CD4-positive, alpha-beta T cell (primary cell): Measurements from ENCODE around the gene DOK3. TPM values are rescaled to one million over a fixed set of nuclear protein-coding genes. Genes with fewer than 3 reads are reported as not detected.

Experiments used
- ATAC-seq: fragments of 200-7000 bp; cut with Tn5 transposase; one replicate; pipeline ENCODE4 v1.10.0; 2022; ENCODE audit warnings: mild to moderate bottlenecking; ENCODE audit not compliant: poor library complexity
- CTCF ChIA-PET: fragments of 350-600 bp; sonication (Branson Sonifier 250); formaldehyde crosslinking; loops from one replicate; lab custom pipeline; 2021; ENCODE audit warnings: antibody characterized with exemption, inconsistent platforms; lab: Charles Lee
- POLR2A ChIA-PET: fragments of 350-600 bp; sonication (Branson Sonifier 250); formaldehyde crosslinking; loops from one replicate; lab custom pipeline; 2021; ENCODE audit warnings: antibody characterized with exemption, inconsistent platforms; lab: Charles Lee
- DNase-seq, 14 experiments: peaks; one replicate each; pipeline ENCODE4 v3.0.0-alpha.2; 2013 to 2020; ENCODE audit warnings: mixed read lengths in 2 of 14
- H3K27ac ChIP-seq, 2 donors: one replicate each; pipeline versions ENCODE4 v1.5.1 to v1.7.0; 2013; ENCODE audit warnings: low read length in 2 of 2, low read depth in 1 of 2, mild to moderate bottlenecking in 1 of 2
- H3K27me3 ChIP-seq, 2 experiments: 1 replicate in 1 of 2; 2 replicates in 1 of 2; pipeline versions ENCODE4 v1.6.1 to v1.7.0; 2013; ENCODE audit warnings: low read length in 2 of 2, control low read depth in 1 of 2, mild to moderate bottlenecking in 1 of 2, moderate library complexity in 1 of 2; ENCODE audit not compliant: insufficient read depth in 2 of 2, control insufficient read depth in 1 of 2
- H3K36me3 ChIP-seq: one replicate; pipeline ENCODE4 v1.6.1; 2013; ENCODE audit warnings: low read length, control low read depth; ENCODE audit not compliant: insufficient read depth
- H3K4me1 ChIP-seq: one replicate; pipeline ENCODE4 v1.6.1; 2013; ENCODE audit warnings: low read length, control low read depth; ENCODE audit not compliant: insufficient read depth
- H3K4me3 ChIP-seq: one replicate; pipeline ENCODE4 v1.5.1; 2013; ENCODE audit warnings: mild to moderate bottlenecking, low read length, moderate library complexity
- H3K9me3 ChIP-seq, 2 experiments: 1 replicate in 1 of 2; 2 replicates in 1 of 2; pipeline versions ENCODE4 v1.6.1 to v1.7.0; 2013; ENCODE audit warnings: low read length in 2 of 2, mild to moderate bottlenecking in 2 of 2, control low read depth in 1 of 2, moderate library complexity in 1 of 2; ENCODE audit not compliant: control insufficient read depth in 1 of 2, insufficient read depth in 1 of 2
- H3K27ac Mint-ChIP-seq: one replicate; pipeline ENCODE4 v1.8.0; 2020; ENCODE audit warnings: mixed read lengths
- H3K27me3 Mint-ChIP-seq: one replicate; pipeline ENCODE4 v1.8.0; 2021; ENCODE audit warnings: mixed read lengths
- H3K36me3 Mint-ChIP-seq: one replicate; pipeline ENCODE4 v1.8.0; 2021; ENCODE audit warnings: low read depth, mixed read lengths
- H3K4me1 Mint-ChIP-seq: one replicate; pipeline ENCODE4 v1.8.0; 2021; ENCODE audit warnings: low read depth, mixed read lengths
- H3K4me3 Mint-ChIP-seq: one replicate; pipeline ENCODE4 v1.8.0; 2020; ENCODE audit warnings: mild to moderate bottlenecking, mixed read lengths
- H3K9me3 Mint-ChIP-seq: one replicate; pipeline ENCODE4 v1.8.0; 2020; ENCODE audit warnings: mixed read lengths
- intact Hi-C, 2 experiments: fragments of 100-400 bp; cut with DNase I in 1 of 2; cut with micrococcal nuclease in 1 of 2; formaldehyde crosslinking; loops; one replicate each; pipeline versions ENCODE4 v1.15.1 to v1.9.0; 2023 to 2025; cut with DNase I, micrococcal nuclease
- total RNA-seq, 174 experiments: library from RNA in 2 of 174; stranded (reverse) in 2 of 174; gene quantifications; one replicate each; pipeline ENCODE4 v1.2.3 and lab custom pipeline; 2021 to 2026
- TF ChIP-seq, protein P1 (sequence below): fragments of 200-600 bp; IDR thresholded peaks from one replicate; pipeline ENCODE4 v1.8.0; 2022; ENCODE audit warnings: antibody characterized with exemption, mild to moderate bottlenecking

The DOK3 gene
- total RNA-seq, 2 experiments from 2014 or later: 1.3 to 1.4 TPM

- DNase-seq (no peak), ATAC-seq (no peak)
- H3K4me1 ChIP-seq: peaks cover 14% of the 10 kb centered on the region
- Mint-ChIP-seq H3K9me3 (no peaks in the 10 kb centered on the region), H3K36me3 (peaks cover 36% of the 10 kb centered on the region), H3K4me3 (no peak overlapping the region), H3K4me1 (peaks cover 39% of the 10 kb centered on the region), H3K27ac (no peak overlapping the region), H3K27me3 (no peaks in the 10 kb centered on the region)
- no peaks in the 10 kb centered on the region for H3K27me3 ChIP-seq
- H3K9me3 ChIP-seq: no peaks in the 10 kb centered on the region
- POLR2A ChIA-PET: no interaction called here
- H3K36me3 ChIP-seq: peaks cover 19% of the 10 kb centered on the region
- TF ChIP-seq, protein P1, sequence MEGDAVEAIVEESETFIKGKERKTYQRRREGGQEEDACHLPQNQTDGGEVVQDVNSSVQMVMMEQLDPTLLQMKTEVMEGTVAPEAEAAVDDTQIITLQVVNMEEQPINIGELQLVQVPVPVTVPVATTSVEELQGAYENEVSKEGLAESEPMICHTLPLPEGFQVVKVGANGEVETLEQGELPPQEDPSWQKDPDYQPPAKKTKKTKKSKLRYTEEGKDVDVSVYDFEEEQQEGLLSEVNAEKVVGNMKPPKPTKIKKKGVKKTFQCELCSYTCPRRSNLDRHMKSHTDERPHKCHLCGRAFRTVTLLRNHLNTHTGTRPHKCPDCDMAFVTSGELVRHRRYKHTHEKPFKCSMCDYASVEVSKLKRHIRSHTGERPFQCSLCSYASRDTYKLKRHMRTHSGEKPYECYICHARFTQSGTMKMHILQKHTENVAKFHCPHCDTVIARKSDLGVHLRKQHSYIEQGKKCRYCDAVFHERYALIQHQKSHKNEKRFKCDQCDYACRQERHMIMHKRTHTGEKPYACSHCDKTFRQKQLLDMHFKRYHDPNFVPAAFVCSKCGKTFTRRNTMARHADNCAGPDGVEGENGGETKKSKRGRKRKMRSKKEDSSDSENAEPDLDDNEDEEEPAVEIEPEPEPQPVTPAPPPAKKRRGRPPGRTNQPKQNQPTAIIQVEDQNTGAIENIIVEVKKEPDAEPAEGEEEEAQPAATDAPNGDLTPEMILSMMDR: no peak
- CTCF ChIA-PET: interaction anchor here (1.1 kb wide), 1 partner anchor 12 kb away, joined by 3 read pairs; no protein-coding TSS in a partner anchor
- intact Hi-C loops: no loop called here
- no peak overlapping the region for H3K4me3 ChIP-seq
- H3K27ac ChIP-seq: no peak overlapping the region
Observed at GRCh38 chr5:177548495-177548894, 38.9 kb upstream of the DOK3 start.

DNA sequence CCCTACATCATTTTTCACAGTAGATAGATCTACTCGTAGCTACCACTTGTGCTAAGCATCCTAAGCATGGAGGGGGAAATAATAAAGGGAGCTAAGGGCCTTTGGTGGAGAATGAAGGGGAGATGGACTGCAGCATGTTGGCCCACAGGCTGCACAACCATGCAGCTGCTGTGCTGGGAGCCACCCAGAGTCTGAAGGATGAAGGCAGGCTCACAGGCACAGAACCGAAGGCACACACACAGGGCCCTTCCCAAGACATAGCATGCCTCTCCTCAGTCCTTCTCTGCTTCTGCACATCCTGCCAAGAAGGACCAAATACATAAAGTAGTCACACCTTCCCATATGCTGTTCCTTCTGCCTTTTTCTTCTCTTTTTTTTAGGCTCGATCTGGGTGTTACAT, 38.1 kb upstream of the DOK3 start:
- TF ChIP-seq, protein P1: no peak
- CTCF ChIA-PET: no interaction called here

GRCh38 chr5:177546258-177546741, 36.7 kb upstream of the DOK3 start:
- ATAC-seq (no peak), DNase-seq (peak in 2 of 14 experiments; percentile 47 to 59)
- no peaks in the 10 kb centered on the region for H3K9me3 ChIP-seq
- CTCF ChIA-PET: interaction anchor here (0.5 to 1.7 kb wide), 2 partner anchors 13 to 156 kb away, joined by 3 to 4 read pairs; no protein-coding TSS in a partner anchor
- Mint-ChIP-seq H3K4me3 (no peak overlapping the region), H3K27me3 (no peaks in the 10 kb centered on the region), H3K36me3 (peaks cover 37% of the 10 kb centered on the region), H3K4me1 (peaks cover 32% of the 10 kb centered on the region), H3K9me3 (no peaks in the 10 kb centered on the region), H3K27ac (peak overlapping the region; percentile 10)
- H3K4me1 ChIP-seq: peaks cover 3% of the 10 kb centered on the region
- intact Hi-C loops: no loop called here
- TF ChIP-seq, protein P1: no peak
- H3K4me3 ChIP-seq: no peak overlapping the region
- peaks cover 22% of the 10 kb centered on the region for H3K36me3 ChIP-seq
- H3K27ac ChIP-seq: no peak overlapping the region
- POLR2A ChIA-PET: no interaction called here
- no peaks in the 10 kb centered on the region for H3K27me3 ChIP-seq

More for the DNA sequence above, 38.1 kb upstream of the DOK3 start:
- H3K36me3 Mint-ChIP-seq: peaks cover 37% of the 10 kb centered on the region
- POLR2A ChIA-PET: no interaction called here
- ATAC-seq: no peak
- H3K4me1 Mint-ChIP-seq: peaks cover 31% of the 10 kb centered on the region
- Histone ChIP-seq H3K4me1 (peaks cover 7% of the 10 kb centered on the region), H3K27me3 (no peaks in the 10 kb centered on the region), H3K36me3 (peaks cover 19% of the 10 kb centered on the region), H3K9me3 (no peaks in the 10 kb centered on the region), H3K27ac (no peak overlapping the region), H3K4me3 (no peak overlapping the region)
- H3K9me3 Mint-ChIP-seq: no peaks in the 10 kb centered on the region
- intact Hi-C loops: no loop called here
- no peak overlapping the region for H3K4me3 Mint-ChIP-seq
- no peaks in the 10 kb centered on the region for H3K27me3 Mint-ChIP-seq
- DNase-seq: no peak
- H3K27ac Mint-ChIP-seq: no peak overlapping the region
